Right renal pelvis (tissue), 4 donors: ENCODE results near the gene CPA1. TPM values are rescaled to one million over a fixed set of nuclear protein-coding genes. Genes with fewer than 3 reads are reported as not detected.

Source experiments
- DNase-seq, 4 donors: peaks; one replicate each; pipeline ENCODE4 v3.0.0-alpha.2; 2013; ENCODE audit warnings: low read depth in 4 of 4, low spot score in 3 of 4, missing footprints in 1 of 4
- polyA plus RNA-seq, 4 donors: library from polyadenylated mRNA; unstranded; fragments of 120-200 nt; gene quantifications; one replicate each; pipeline ENCODE4 v1.2.1, GENCODE V29; 2013; ENCODE audit not compliant: insufficient read length in 4 of 4

The CPA1 gene
- polyA plus RNA-seq, 4 donors = 1.0 to 2.5 (median 2.1) TPM

GRCh38 chr7:130353196-130353595, 27.1 kb upstream of the CPA1 start:
- DNase-seq = no peak

- peak; percentile 73 to 84 (median 81) for DNase-seq
Measured at GRCh38 chr7:130356121-130356875, 24.0 kb upstream of the CPA1 start.

GRCh38 chr7:130356876-130357611, 23.2 kb upstream of the CPA1 start:
- DNase-seq = no peak

- DNase-seq = no peak
Measured at GRCh38 chr7:130358471-130358870, 21.8 kb upstream of the CPA1 start.

GRCh38 chr7:130359276-130359857, 20.9 kb upstream of the CPA1 start:
- no peak for DNase-seq

GRCh38 chr7:130360518-130360917, 19.8 kb upstream of the CPA1 start:
- no peak for DNase-seq

GRCh38 chr7:130361681-130362080, 18.6 kb upstream of the CPA1 start:
- no peak for DNase-seq

- no peak for DNase-seq
Measured at GRCh38 chr7:130362251-130362816, 18.0 kb upstream of the CPA1 start.

- DNase-seq = no peak
Measured at GRCh38 chr7:130363026-130363847, 17.1 kb upstream of the CPA1 start.

- no peak for DNase-seq
Measured at GRCh38 chr7:130364451-130364850, 15.8 kb upstream of the CPA1 start.

- DNase-seq = no peak
Measured at GRCh38 chr7:130365088-130365487, 15.2 kb upstream of the CPA1 start.

- no peak for DNase-seq
Measured at GRCh38 chr7:130365511-130366441, 14.5 kb upstream of the CPA1 start.

GRCh38 chr7:130366564-130366963, 13.7 kb upstream of the CPA1 start:
- no peak for DNase-seq

- no peak for DNase-seq
Measured at GRCh38 chr7:130367088-130367755, 13.1 kb upstream of the CPA1 start.

- no peak for DNase-seq
Measured at GRCh38 chr7:130367836-130368746, 12.2 kb upstream of the CPA1 start.

- DNase-seq = no peak
Measured at GRCh38 chr7:130369110-130369711, 11.1 kb upstream of the CPA1 start.

- no peak for DNase-seq
Measured at GRCh38 chr7:130369831-130370550, 10.3 kb upstream of the CPA1 start.
